Measurements from ENCODE around the gene E2F2.

The E2F2 gene

DNA sequence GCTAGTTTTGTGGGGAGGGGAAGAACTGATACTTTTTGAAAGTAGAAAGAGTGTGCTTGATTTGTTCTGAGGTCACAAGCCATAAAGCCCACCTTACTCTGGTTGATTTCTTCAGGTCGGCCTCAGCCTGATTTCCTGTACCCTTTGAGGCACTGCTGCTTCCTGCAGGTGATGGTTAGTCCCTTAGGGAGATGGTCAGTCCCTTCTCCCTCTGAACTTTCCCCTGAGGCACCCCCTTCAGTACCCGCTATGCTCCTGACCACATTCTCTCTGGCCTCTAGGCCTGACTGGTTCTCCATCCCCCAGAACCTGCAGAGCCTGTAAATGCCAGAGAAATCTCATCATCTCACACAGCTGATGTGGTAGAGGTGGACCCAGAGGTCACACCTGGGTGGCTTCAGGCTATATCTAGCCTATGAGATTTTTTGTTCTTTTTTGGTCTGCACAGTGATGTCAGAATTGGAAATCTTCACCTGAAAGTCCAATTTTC, 43.3 kb upstream of the E2F2 start:
- DNase-seq (ENCODE audit: low spot score): no peak
- TF ChIP-seq, protein P1, sequence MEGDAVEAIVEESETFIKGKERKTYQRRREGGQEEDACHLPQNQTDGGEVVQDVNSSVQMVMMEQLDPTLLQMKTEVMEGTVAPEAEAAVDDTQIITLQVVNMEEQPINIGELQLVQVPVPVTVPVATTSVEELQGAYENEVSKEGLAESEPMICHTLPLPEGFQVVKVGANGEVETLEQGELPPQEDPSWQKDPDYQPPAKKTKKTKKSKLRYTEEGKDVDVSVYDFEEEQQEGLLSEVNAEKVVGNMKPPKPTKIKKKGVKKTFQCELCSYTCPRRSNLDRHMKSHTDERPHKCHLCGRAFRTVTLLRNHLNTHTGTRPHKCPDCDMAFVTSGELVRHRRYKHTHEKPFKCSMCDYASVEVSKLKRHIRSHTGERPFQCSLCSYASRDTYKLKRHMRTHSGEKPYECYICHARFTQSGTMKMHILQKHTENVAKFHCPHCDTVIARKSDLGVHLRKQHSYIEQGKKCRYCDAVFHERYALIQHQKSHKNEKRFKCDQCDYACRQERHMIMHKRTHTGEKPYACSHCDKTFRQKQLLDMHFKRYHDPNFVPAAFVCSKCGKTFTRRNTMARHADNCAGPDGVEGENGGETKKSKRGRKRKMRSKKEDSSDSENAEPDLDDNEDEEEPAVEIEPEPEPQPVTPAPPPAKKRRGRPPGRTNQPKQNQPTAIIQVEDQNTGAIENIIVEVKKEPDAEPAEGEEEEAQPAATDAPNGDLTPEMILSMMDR (IDR thresholded peaks at IDR 0.05; ENCODE audit: extremely low read depth, missing control alignments): no peak

DNA sequence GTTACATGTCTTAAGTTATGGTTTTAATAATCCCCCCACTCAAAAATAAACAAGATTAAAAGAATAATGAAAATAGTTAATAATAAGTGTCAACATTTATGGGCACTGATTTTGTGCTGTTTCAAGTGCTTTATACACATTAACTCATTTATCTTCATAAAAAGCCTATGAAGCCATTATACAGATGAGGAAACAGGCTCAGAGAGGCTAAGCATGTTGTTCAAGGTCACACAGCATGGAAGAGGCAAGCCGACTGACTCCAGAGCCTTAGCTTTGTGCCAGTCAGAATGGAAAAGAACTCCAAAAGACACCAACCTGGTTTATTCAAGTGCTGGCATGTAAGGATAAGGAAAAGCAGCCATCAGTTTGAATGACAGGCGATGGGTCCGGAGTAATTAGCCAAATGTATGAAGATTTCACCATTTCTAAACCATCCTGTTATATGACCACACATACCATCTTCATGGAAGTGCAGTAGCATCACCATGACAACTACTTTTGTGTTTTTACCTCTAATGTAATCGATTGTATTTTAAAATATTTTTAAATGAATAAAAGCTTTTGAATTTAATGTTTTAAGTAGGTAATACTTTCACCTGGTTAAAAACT, 42.6 kb upstream of the E2F2 start:
- DNase-seq (ENCODE audit: low spot score): no peak
- TF ChIP-seq, protein P1 (IDR thresholded peaks at IDR 0.05; ENCODE audit: extremely low read depth, missing control alignments): no peak

DNA sequence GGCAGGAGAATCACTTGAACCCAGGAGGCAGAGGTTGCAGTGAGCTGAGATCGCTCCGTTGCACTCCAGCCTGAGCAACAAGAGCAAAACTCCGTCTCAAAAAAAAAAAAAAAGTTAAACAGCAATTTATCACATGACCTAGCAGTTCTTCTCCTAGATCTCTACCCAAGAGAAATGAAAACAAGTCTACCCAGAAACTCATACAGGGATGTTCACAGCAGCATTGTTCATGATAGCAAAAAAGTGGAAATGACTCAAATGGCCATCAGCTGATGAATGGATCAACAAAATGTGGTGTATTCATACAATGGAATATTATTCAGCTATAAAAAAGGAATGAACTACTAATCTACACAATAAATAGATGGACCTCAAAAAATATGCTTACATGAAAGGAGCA, 40.4 kb upstream of the E2F2 start:
- TF ChIP-seq, protein P1 (IDR thresholded peaks at IDR 0.05; ENCODE audit: extremely low read depth, missing control alignments): no peak
- DNase-seq (ENCODE audit: low spot score): no peak

DNA sequence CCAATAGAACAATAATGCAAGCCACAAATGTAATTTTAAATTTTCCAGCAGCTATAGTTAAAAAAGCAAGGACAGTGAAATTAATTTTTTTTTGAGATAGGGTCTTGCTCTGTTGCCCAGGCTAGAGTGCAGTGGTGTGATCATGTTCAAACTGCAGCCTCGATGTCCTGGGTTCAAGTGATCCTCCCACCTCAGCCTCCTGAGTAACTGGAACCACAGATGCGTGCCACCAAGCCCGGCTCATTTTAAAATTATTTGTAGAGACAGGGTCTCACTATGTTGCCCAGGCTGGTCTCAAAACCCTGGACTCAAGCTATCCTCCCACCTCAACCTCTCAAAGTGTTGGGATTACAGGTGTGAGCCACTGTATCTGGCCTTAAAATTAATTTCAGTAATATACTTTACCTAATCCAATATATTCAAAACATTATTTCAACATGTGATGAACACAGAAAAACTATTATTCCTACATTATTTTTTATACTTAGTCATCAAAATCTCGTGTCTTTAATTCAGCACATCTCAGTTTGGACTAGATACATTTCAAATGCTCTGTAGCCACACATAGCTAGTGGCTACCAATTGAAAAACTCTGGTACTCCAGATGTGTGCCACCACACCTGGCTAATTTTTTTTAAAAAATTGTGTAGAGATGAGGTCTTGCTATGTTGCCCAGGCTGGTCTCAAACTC, 39.1 kb upstream of the E2F2 start:
- TF ChIP-seq, protein P1 (IDR thresholded peaks at IDR 0.05; ENCODE audit: extremely low read depth, missing control alignments): no peak
- no peak for DNase-seq (ENCODE audit: low spot score)

DNA sequence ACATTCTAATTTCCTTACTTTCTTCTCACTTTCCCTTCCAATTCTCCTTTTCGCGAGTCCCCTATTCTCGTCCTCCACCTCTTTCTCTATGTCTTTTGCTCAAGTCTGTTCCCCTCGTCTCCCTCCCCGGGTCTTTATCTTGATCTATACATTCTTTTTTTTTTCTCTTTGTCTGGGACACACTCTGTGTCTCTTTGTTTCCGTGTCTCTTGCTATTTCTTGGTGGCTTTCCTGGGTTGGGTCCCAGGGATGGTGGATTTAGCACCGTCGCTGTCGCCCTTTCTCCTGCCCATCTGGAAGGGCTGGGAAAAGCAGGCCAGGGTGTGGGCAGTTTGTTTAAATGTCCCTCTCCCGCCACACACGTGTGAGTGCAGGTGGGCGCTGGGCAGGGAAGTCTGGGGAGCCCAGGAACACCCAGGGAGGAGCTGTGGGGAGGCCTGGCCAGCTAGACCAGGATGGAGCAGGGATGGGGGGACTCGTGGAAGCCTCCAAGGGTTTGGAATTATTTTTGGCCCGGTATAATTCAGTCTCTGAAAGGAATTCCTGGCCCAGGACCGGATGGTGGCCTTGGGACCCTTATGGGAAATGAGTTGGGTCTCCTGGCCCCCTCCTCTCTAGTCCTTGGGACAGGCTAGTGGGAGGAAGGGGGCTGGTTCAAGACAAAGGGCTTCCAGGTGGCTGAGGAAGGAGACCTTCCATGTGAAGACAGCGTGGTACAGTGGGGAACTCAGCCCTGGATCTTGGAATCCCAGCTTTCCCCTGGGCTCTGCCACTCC, 37.8 kb upstream of the E2F2 start:
- no peak for DNase-seq (ENCODE audit: low spot score)
- TF ChIP-seq, protein P1 (IDR thresholded peaks at IDR 0.05; ENCODE audit: extremely low read depth, missing control alignments): no peak

DNA sequence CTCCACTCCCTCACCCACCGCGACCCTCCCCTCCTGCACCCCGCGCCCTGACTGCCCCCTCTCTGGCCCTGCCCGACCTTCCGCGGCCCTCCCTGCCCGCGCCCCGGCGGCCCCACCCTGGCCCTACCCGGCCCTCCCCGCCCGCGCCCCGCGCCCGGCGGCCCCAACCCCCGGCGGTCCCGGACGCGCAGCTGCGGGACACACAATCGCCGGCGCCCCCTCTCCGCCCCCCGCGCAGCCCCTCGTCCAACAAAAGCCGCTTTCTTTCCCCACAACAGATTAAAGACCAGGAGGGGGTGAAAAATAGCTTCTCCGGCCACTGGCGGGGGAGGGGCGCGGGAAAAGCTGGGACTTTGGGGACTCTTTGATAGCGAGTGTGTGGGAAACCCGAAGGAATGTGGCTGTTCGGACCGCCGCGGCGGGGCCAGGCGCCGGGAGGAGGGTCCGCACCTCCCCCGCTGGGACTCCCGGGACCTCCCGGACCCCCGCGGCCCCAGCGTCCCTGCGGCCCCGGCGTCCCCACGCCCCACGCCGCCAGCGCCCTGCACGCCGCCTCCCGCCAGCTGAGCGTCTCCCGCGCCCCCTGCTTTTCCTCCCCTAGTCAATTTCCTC, 37.1 kb upstream of the E2F2 start:
- DNase-seq (ENCODE audit: low spot score): no peak
- TF ChIP-seq, protein P1 (IDR thresholded peaks at IDR 0.05; ENCODE audit: extremely low read depth, missing control alignments): no peak
